Natural killer cell (primary cell): ENCODE measurements around the gene PADI2. TPM values are rescaled to one million over a fixed set of nuclear protein-coding genes. Genes with fewer than 3 reads are reported as not detected.

Experiments used
- ATAC-seq, 3 donors: fragments of 150-1000 bp in 2 of 3; fragments of 200-7000 bp in 1 of 3; cut with Tn5 transposase; 1 replicate in 1 of 3; 2 replicates in 2 of 3; pipeline ENCODE4 v1.10.0; 2021; ENCODE audit warnings: mild to moderate bottlenecking in 2 of 3, moderate library complexity in 2 of 3
- DNase-seq, 2 donors: peaks; one replicate each; pipeline versions ENCODE4 v3.0.0 to v3.0.0-alpha.2; 2013 to 2021; ENCODE audit warnings: mixed read lengths in 1 of 2
- H3K27ac ChIP-seq: one replicate; pipeline ENCODE4 v1.5.1; 2013; ENCODE audit warnings: mild to moderate bottlenecking, low read length
- H3K27me3 ChIP-seq: one replicate; pipeline ENCODE4 v1.6.1; 2013; ENCODE audit warnings: low read length; ENCODE audit not compliant: control insufficient read depth, insufficient read depth
- H3K36me3 ChIP-seq: one replicate; pipeline ENCODE4 v1.6.1; 2013; ENCODE audit warnings: low read length; ENCODE audit not compliant: control insufficient read depth, insufficient read depth
- H3K4me1 ChIP-seq: one replicate; pipeline ENCODE4 v1.6.1; 2013; ENCODE audit warnings: low read length; ENCODE audit not compliant: control insufficient read depth, insufficient read depth
- H3K4me3 ChIP-seq: one replicate; pipeline ENCODE4 v1.5.1; 2013; ENCODE audit warnings: low read length
- H3K9me3 ChIP-seq: one replicate; pipeline ENCODE4 v1.6.1; 2013; ENCODE audit warnings: low read length; ENCODE audit not compliant: control insufficient read depth, insufficient read depth
- H3K27ac Mint-ChIP-seq, 2 donors: one replicate each; pipeline ENCODE4 v1.8.0; 2022; ENCODE audit warnings: mild to moderate bottlenecking in 2 of 2, mixed read lengths in 2 of 2, moderate library complexity in 1 of 2
- H3K27me3 Mint-ChIP-seq, 2 donors: one replicate each; pipeline ENCODE4 v1.8.0; 2022; ENCODE audit warnings: low read depth in 2 of 2, mixed read lengths in 2 of 2
- H3K36me3 Mint-ChIP-seq: one replicate; pipeline ENCODE4 v1.8.0; 2022; ENCODE audit warnings: mixed read lengths
- H3K4me1 Mint-ChIP-seq, 2 donors: one replicate each; pipeline ENCODE4 v1.8.0; 2022; ENCODE audit warnings: mixed read lengths in 2 of 2
- H3K4me3 Mint-ChIP-seq: one replicate; pipeline ENCODE4 v1.8.0; 2022; ENCODE audit warnings: mild to moderate bottlenecking, moderate library complexity, mixed read lengths
- H3K9me3 Mint-ChIP-seq, 2 donors: one replicate each; pipeline ENCODE4 v1.8.0; 2022; ENCODE audit warnings: mixed read lengths in 2 of 2
- CTCF ChIP-seq: fragments of 200-600 bp; IDR thresholded peaks from one replicate; pipeline ENCODE4 v1.8.0; 2022; ENCODE audit warnings: antibody characterized with exemption
- WGBS: methylation state at CpG from one replicate; pipeline ENCODE4 v1.1.7; 2013; ENCODE audit warnings: missing lambda C conversion rate; ENCODE audit not compliant: insufficient coverage; 5-methylcytosine and 5-hydroxymethylcytosine counted together
- intact Hi-C: fragments of 100-400 bp; cut with micrococcal nuclease; formaldehyde crosslinking; loops from one replicate; pipeline ENCODE4 v1.14.2; 2022
- total RNA-seq, 4 donors: library from RNA; stranded (reverse); fragments of 120-200 nt in 1 of 4; gene quantifications; one replicate each; pipeline versions ENCODE4 v1.2.3 to v1.2.4, GENCODE V29; 2013 to 2022

The PADI2 gene
- total RNA-seq, 3 donors from 2014 or later (not counting 1 experiment from before 2014, with no cell fraction given), result 0.56 to 2.5 (median 0.88) TPM

GRCh38 chr1:17145648-17146047 lies 26.4 kb upstream of the PADI2 start:
- Mint-ChIP-seq H3K4me3 (no peak overlapping the region), H3K27ac (no peak overlapping the region), H3K36me3 (no peaks in the 10 kb centered on the region), H3K27me3 (peaks cover 11 to 13% of the 10 kb centered on the region in 2 donors), H3K9me3 (no peaks in the 10 kb centered on the region), H3K4me1 (no peaks in the 10 kb centered on the region)
- H3K4me1 ChIP-seq, result no peaks in the 10 kb centered on the region
- DNase-seq, result no peak
- intact Hi-C loops, result no loop called here
- no peaks in the 10 kb centered on the region for H3K9me3 ChIP-seq
- no peak overlapping the region for H3K27ac ChIP-seq
- TF ChIP-seq CTCF, result no peak
- H3K36me3 ChIP-seq, result no peaks in the 10 kb centered on the region
- H3K27me3 ChIP-seq, result peaks cover 2% of the 10 kb centered on the region
- WGBS, result 86% methylated on average over 2 of the region's 2 CpGs
- no peak overlapping the region for H3K4me3 ChIP-seq
- no peak for ATAC-seq

GRCh38 chr1:17143760-17144159 lies 24.5 kb upstream of the PADI2 start:
- Mint-ChIP-seq H3K9me3 (no peaks in the 10 kb centered on the region), H3K27ac (no peak overlapping the region), H3K27me3 (peaks cover 6 to 11% of the 10 kb centered on the region in 2 donors), H3K4me1 (no peaks in the 10 kb centered on the region), H3K4me3 (no peak overlapping the region), H3K36me3 (no peaks in the 10 kb centered on the region)
- Histone ChIP-seq H3K9me3 (no peaks in the 10 kb centered on the region), H3K27me3 (no peaks in the 10 kb centered on the region), H3K4me3 (no peak overlapping the region), H3K4me1 (no peaks in the 10 kb centered on the region), H3K27ac (no peak overlapping the region), H3K36me3 (no peaks in the 10 kb centered on the region)
- TF ChIP-seq CTCF, result no peak
- ATAC-seq (no peak), DNase-seq (no peak)
- intact Hi-C loops, result no loop called here
- WGBS, result 96% methylated on average over 3 of the region's 3 CpGs

GRCh38 chr1:17141441-17142197 lies 22.4 kb upstream of the PADI2 start:
- 81% methylated on average over 10 of the region's 10 CpGs for WGBS
- Histone ChIP-seq H3K9me3 (no peaks in the 10 kb centered on the region), H3K27me3 (no peaks in the 10 kb centered on the region), H3K27ac (peak overlapping the region; percentile 2), H3K4me1 (no peaks in the 10 kb centered on the region), H3K36me3 (no peaks in the 10 kb centered on the region), H3K4me3 (no peak overlapping the region)
- DNase-seq (no peak), ATAC-seq (no peak)
- intact Hi-C loops, result no loop called here
- no peaks in the 10 kb centered on the region for H3K9me3 Mint-ChIP-seq
- no peaks in the 10 kb centered on the region for H3K4me1 Mint-ChIP-seq
- H3K27ac Mint-ChIP-seq, result no peak overlapping the region
- H3K4me3 Mint-ChIP-seq, result no peak overlapping the region
- no peaks in the 10 kb centered on the region for H3K36me3 Mint-ChIP-seq
- peaks cover 4 to 11% of the 10 kb centered on the region in 2 donors for H3K27me3 Mint-ChIP-seq
- TF ChIP-seq CTCF, result no peak

- Histone ChIP-seq H3K36me3 (no peaks in the 10 kb centered on the region), H3K27ac (no peak overlapping the region), H3K4me1 (no peaks in the 10 kb centered on the region), H3K9me3 (no peaks in the 10 kb centered on the region), H3K4me3 (no peak overlapping the region), H3K27me3 (no peaks in the 10 kb centered on the region)
- no peak for ATAC-seq
- DNase-seq, result no peak
- Mint-ChIP-seq H3K4me1 (no peaks in the 10 kb centered on the region), H3K4me3 (no peak overlapping the region), H3K27me3 (peaks cover 0 to 11% of the 10 kb centered on the region in 2 donors), H3K27ac (no peak overlapping the region), H3K9me3 (no peaks in the 10 kb centered on the region), H3K36me3 (no peaks in the 10 kb centered on the region)
- WGBS, result 39% methylated on average over 1 of the region's 1 CpG
- intact Hi-C loops, result no loop called here
- no peak for TF ChIP-seq CTCF
Observed at GRCh38 chr1:17140279-17140678, 21.0 kb upstream of the PADI2 start.
